Stomach (tissue), 4 donors: ENCODE results near the gene INF2.
"Not testable (repeated sequence)": the region's sequence is repeated elsewhere in the genome, so short reads cannot be mapped to it uniquely, and the experiment has no call there.

Experiments
- CTCF ChIP-seq, 7 experiments: fragments of 450-650 bp in 4 of 7; fragments of 200-600 bp in 3 of 7; sonication (generic) in 3 of 7; IDR thresholded peaks; one replicate each; pipeline ENCODE4 v1.5.1; 2016 to 2019; ENCODE audit warnings: antibody characterized with exemption in 7 of 7, control low read depth in 2 of 7, mild to moderate bottlenecking in 1 of 7
- POLR2A ChIP-seq, 4 donors: fragments of 450-650 bp; IDR thresholded peaks; one replicate each; pipeline ENCODE4 v1.6.1; 2016; ENCODE audit warnings: antibody characterized with exemption in 4 of 4, control low read depth in 2 of 4, mild to moderate bottlenecking in 1 of 4, moderate library complexity in 1 of 4

- TF ChIP-seq CTCF, POLR2A (IDR thresholded peaks at IDR 0.05): not testable (repeated sequence)
Measured at GRCh38 chr14:104661528-104662157, 27.8 kb upstream of the INF2 start.
